Activated naive CD8-positive, alpha-beta T cell (primary cell): ENCODE results near the gene HIPK3.
A peak's percentile ranks its signal among the peaks of the same experiment; 100 is the strongest.
"Not testable (repeated sequence)": the region's sequence is repeated elsewhere in the genome, so short reads cannot be mapped to it uniquely, and the experiment has no call there.

ENCODE experiments used
- H3K27ac Mint-ChIP-seq: one replicate; pipeline ENCODE4 v1.8.0; 2021; ENCODE audit warnings: mixed read lengths
- H3K27me3 Mint-ChIP-seq: one replicate; pipeline ENCODE4 v1.8.0; 2021; ENCODE audit warnings: mixed read lengths
- H3K36me3 Mint-ChIP-seq: one replicate; pipeline ENCODE4 v1.8.0; 2021; ENCODE audit warnings: mixed read lengths
- H3K4me1 Mint-ChIP-seq: one replicate; pipeline ENCODE4 v1.8.0; 2021; ENCODE audit warnings: low read depth, mixed read lengths
- H3K4me3 Mint-ChIP-seq: one replicate; pipeline ENCODE4 v1.8.0; 2021; ENCODE audit warnings: mild to moderate bottlenecking, mixed read lengths
- H3K9me3 Mint-ChIP-seq: one replicate; pipeline ENCODE4 v1.8.0; 2021; ENCODE audit warnings: low read depth, mixed read lengths

The HIPK3 gene

GRCh38 chr11:33243654-33244053 lies 13.5 kb upstream of the HIPK3 start:
- H3K27me3 Mint-ChIP-seq, H3K36me3 Mint-ChIP-seq, H3K9me3 Mint-ChIP-seq, H3K4me1 Mint-ChIP-seq, H3K4me3 Mint-ChIP-seq, H3K27ac Mint-ChIP-seq: not testable (repeated sequence)

GRCh38 chr11:33248416-33248971 lies 8.7 kb upstream of the HIPK3 start:
- Mint-ChIP-seq H3K9me3 (no peaks in the 10 kb centered on the region), H3K27me3 (peaks cover 5% of the 10 kb centered on the region), H3K27ac (no peak overlapping the region), H3K4me1 (no peaks in the 10 kb centered on the region), H3K4me3 (no peak overlapping the region), H3K36me3 (no peaks in the 10 kb centered on the region)

GRCh38 chr11:33256031-33256812 lies 959 bp upstream of the HIPK3 start:
- H3K36me3 Mint-ChIP-seq = no peaks in the 10 kb centered on the region
- no peaks in the 10 kb centered on the region for H3K9me3 Mint-ChIP-seq
- H3K4me1 Mint-ChIP-seq = peaks cover 28% of the 10 kb centered on the region
- H3K27me3 Mint-ChIP-seq = no peaks in the 10 kb centered on the region
- peak overlapping the region; percentile 87 for H3K4me3 Mint-ChIP-seq
- H3K27ac Mint-ChIP-seq = peak overlapping the region; percentile 94

GRCh38 chr11:33256813-33257159 lies 395 bp upstream of the HIPK3 start:
- Mint-ChIP-seq H3K4me1 (peaks cover 34% of the 10 kb centered on the region), H3K4me3 (peak overlapping the region; percentile 87), H3K27me3 (no peaks in the 10 kb centered on the region), H3K27ac (peak overlapping the region; percentile 94), H3K9me3 (no peaks in the 10 kb centered on the region), H3K36me3 (no peaks in the 10 kb centered on the region)

- Mint-ChIP-seq H3K9me3 (no peaks in the 10 kb centered on the region), H3K27me3 (no peaks in the 10 kb centered on the region), H3K4me3 (peak overlapping the region; percentile 99), H3K27ac (peak overlapping the region; percentile 98), H3K36me3 (no peaks in the 10 kb centered on the region), H3K4me1 (peaks cover 45% of the 10 kb centered on the region)
These were observed 883 bp downstream of the HIPK3 start for GRCh38 chr11:33257897-33258630.

- peaks cover 50% of the 10 kb centered on the region for H3K4me1 Mint-ChIP-seq
- H3K36me3 Mint-ChIP-seq = no peaks in the 10 kb centered on the region
- no peaks in the 10 kb centered on the region for H3K27me3 Mint-ChIP-seq
- H3K9me3 Mint-ChIP-seq = no peaks in the 10 kb centered on the region
- H3K4me3 Mint-ChIP-seq = peak overlapping the region; percentile 99
- peak overlapping the region; percentile 98 for H3K27ac Mint-ChIP-seq
These were observed 1.5 kb downstream of the HIPK3 start for GRCh38 chr11:33258631-33259205.

- H3K4me3 Mint-ChIP-seq = peak overlapping the region; percentile 99
- peak overlapping the region; percentile 16 for H3K27ac Mint-ChIP-seq
- peaks cover 56% of the 10 kb centered on the region for H3K4me1 Mint-ChIP-seq
- no peaks in the 10 kb centered on the region for H3K9me3 Mint-ChIP-seq
- H3K36me3 Mint-ChIP-seq = no peaks in the 10 kb centered on the region
- H3K27me3 Mint-ChIP-seq = no peaks in the 10 kb centered on the region
These were observed 2.7 kb downstream of the HIPK3 start for GRCh38 chr11:33259869-33260268.

GRCh38 chr11:33261350-33261749 lies 4.2 kb downstream of the HIPK3 start:
- not testable (repeated sequence) for H3K36me3 Mint-ChIP-seq, H3K9me3 Mint-ChIP-seq, H3K27ac Mint-ChIP-seq, H3K4me3 Mint-ChIP-seq, H3K27me3 Mint-ChIP-seq
- H3K4me1 Mint-ChIP-seq = peaks cover 57% of the 10 kb centered on the region

- Mint-ChIP-seq H3K4me3 (no peak overlapping the region), H3K9me3 (no peaks in the 10 kb centered on the region), H3K36me3 (no peaks in the 10 kb centered on the region), H3K27ac (no peak overlapping the region), H3K27me3 (no peaks in the 10 kb centered on the region), H3K4me1 (peaks cover 54% of the 10 kb centered on the region)
These were observed 4.9 kb downstream of the HIPK3 start for GRCh38 chr11:33262011-33262645.

GRCh38 chr11:33263549-33263948 lies 6.4 kb downstream of the HIPK3 start:
- no peak overlapping the region for H3K27ac Mint-ChIP-seq
- peaks cover 57% of the 10 kb centered on the region for H3K4me1 Mint-ChIP-seq
- H3K27me3 Mint-ChIP-seq = no peaks in the 10 kb centered on the region
- H3K36me3 Mint-ChIP-seq = no peaks in the 10 kb centered on the region
- H3K4me3 Mint-ChIP-seq = no peak overlapping the region
- H3K9me3 Mint-ChIP-seq = no peaks in the 10 kb centered on the region

GRCh38 chr11:33264926-33265325 lies 7.7 kb downstream of the HIPK3 start:
- Mint-ChIP-seq H3K4me3 (no peak overlapping the region), H3K4me1 (peaks cover 60% of the 10 kb centered on the region), H3K9me3 (no peaks in the 10 kb centered on the region), H3K27me3 (no peaks in the 10 kb centered on the region), H3K36me3 (no peaks in the 10 kb centered on the region), H3K27ac (no peak overlapping the region)

GRCh38 chr11:33266393-33267215 lies 9.4 kb downstream of the HIPK3 start:
- Mint-ChIP-seq H3K36me3 (no peaks in the 10 kb centered on the region), H3K4me1 (peaks cover 51% of the 10 kb centered on the region), H3K9me3 (no peaks in the 10 kb centered on the region), H3K27ac (no peak overlapping the region), H3K27me3 (no peaks in the 10 kb centered on the region), H3K4me3 (no peak overlapping the region)

GRCh38 chr11:33268945-33269540 lies 11.9 kb downstream of the HIPK3 start:
- no peak overlapping the region for H3K4me3 Mint-ChIP-seq
- H3K27ac Mint-ChIP-seq = no peak overlapping the region
- H3K36me3 Mint-ChIP-seq = no peaks in the 10 kb centered on the region
- H3K4me1 Mint-ChIP-seq = peaks cover 46% of the 10 kb centered on the region
- no peaks in the 10 kb centered on the region for H3K27me3 Mint-ChIP-seq
- no peaks in the 10 kb centered on the region for H3K9me3 Mint-ChIP-seq

GRCh38 chr11:33269822-33270221 lies 12.6 kb downstream of the HIPK3 start:
- no peak overlapping the region for H3K27ac Mint-ChIP-seq
- no peaks in the 10 kb centered on the region for H3K36me3 Mint-ChIP-seq
- H3K4me3 Mint-ChIP-seq = no peak overlapping the region
- peaks cover 49% of the 10 kb centered on the region for H3K4me1 Mint-ChIP-seq
- no peaks in the 10 kb centered on the region for H3K27me3 Mint-ChIP-seq
- no peaks in the 10 kb centered on the region for H3K9me3 Mint-ChIP-seq
